GM12878 (cell line): ENCODE results near the gene FCHSD2. TPM values are rescaled to one million over a fixed set of nuclear protein-coding genes. Genes with fewer than 3 reads are reported as not detected.

Experiments used
- ATAC-seq: fragments of 200-7000 bp; cut with Tn5 transposase; 3 replicates; pipeline ENCODE4 v1.9.1; 2020; ENCODE audit warnings: mild to moderate bottlenecking, moderate library complexity
- BruUV-seq: library from RNA; stranded (reverse); fragments of 400-500 nt; replicated peaks from 2 replicates; lab custom pipeline; 2021; lab: Mats Ljungman, UMichigan
- CTCF ChIA-PET: fragments of 300-600 bp; sonication (Branson Sonifier 250); formaldehyde crosslinking; extraction: SDS; loops from one replicate; lab custom pipeline; 2021; ENCODE audit warnings: inconsistent platforms; lab: Yijun Ruan, JAX
- POLR2A ChIA-PET: fragments of 350-600 bp; formaldehyde crosslinking; extraction: SDS; loops from one replicate; lab custom pipeline; 2021; ENCODE audit warnings: inconsistent platforms; lab: Charles Lee
- RAD21 ChIA-PET: fragments of 300-600 bp; sonication (Branson Sonifier 250); formaldehyde crosslinking; loops from one replicate; lab custom pipeline; 2023; ENCODE audit warnings: antibody characterized with exemption; ENCODE audit not compliant: unreplicated experiment; lab: Charles Lee
- SMC1A ChIA-PET: fragments of 300-600 bp; sonication (Branson Sonifier 250); formaldehyde crosslinking; loops from one replicate; lab custom pipeline; 2023; ENCODE audit not compliant: unreplicated experiment, uncharacterized antibody; lab: Charles Lee
- DNase-seq: peaks from one replicate; pipeline ENCODE4 v3.0.0-alpha.2; 2011; ENCODE audit warnings: low read depth, low spot score
- FAIRE-seq: peaks from 3 replicates; lab custom pipeline; 2011; peaks lifted over from hg19 to GRCh38; lab: Jason Lieb, UNC
- H2AFZ ChIP-seq: 2 replicates; pipeline ENCODE4 v1.6.0; 2011; ENCODE audit warnings: low read depth, low read length, control low read depth; ENCODE audit not compliant: control insufficient read depth
- H3K27ac ChIP-seq: 2 replicates; pipeline ENCODE4 v1.5.1; 2011; ENCODE audit warnings: control low read depth; ENCODE audit not compliant: control insufficient read depth, insufficient read depth
- H3K27me3 ChIP-seq, 2 experiments: replicated peaks in 1 of 2; 2 replicates each; pipeline versions ENCODE4 v1.6.0 to v1.6.1; 2011; ENCODE audit warnings: low read length in 1 of 2; ENCODE audit not compliant: control insufficient read depth in 2 of 2, insufficient read depth in 2 of 2
- H3K36me3 ChIP-seq, 2 experiments: 2 replicates each; pipeline ENCODE4 v1.5.1; 2011; ENCODE audit warnings: low read length in 1 of 2; ENCODE audit not compliant: control insufficient read depth in 2 of 2, insufficient read depth in 2 of 2
- H3K4me1 ChIP-seq: 2 replicates; pipeline ENCODE4 v1.6.1; 2011; ENCODE audit warnings: mild to moderate bottlenecking, low read length, moderate library complexity, mixed read lengths; ENCODE audit not compliant: control insufficient read depth, insufficient read depth
- H3K4me2 ChIP-seq: 2 replicates; pipeline ENCODE4 v1.6.0; 2011; ENCODE audit warnings: control low read depth; ENCODE audit not compliant: control insufficient read depth, insufficient read depth
- H3K4me3 ChIP-seq: fragments of 200-600 bp; sonication (generic); 2 replicates; pipeline ENCODE4 v1.5.1; 2016
- H3K79me2 ChIP-seq: 2 replicates; pipeline ENCODE4 v1.6.0; 2011; ENCODE audit warnings: low read length; ENCODE audit not compliant: control insufficient read depth, insufficient read depth
- H3K9ac ChIP-seq: 2 replicates; pipeline ENCODE4 v1.8.0; 2011; ENCODE audit warnings: low read length, control low read depth, mixed read lengths; ENCODE audit not compliant: control insufficient read depth, insufficient read depth
- H3K9me3 ChIP-seq: replicated peaks from 3 replicates; pipeline ENCODE4 v1.5.1; 2011; ENCODE audit warnings: mild to moderate bottlenecking, low read length; ENCODE audit not compliant: control insufficient read depth, insufficient read depth
- H4K20me1 ChIP-seq: 2 replicates; pipeline ENCODE4 v1.6.0; 2011; ENCODE audit not compliant: control insufficient read depth, insufficient read depth
- BCL11A ChIP-seq: IDR thresholded peaks from 2 replicates; pipeline ENCODE4 v1.6.1; 2011; ENCODE audit warnings: low read depth, low read length
- CHD1 ChIP-seq: IDR thresholded peaks from 2 replicates; pipeline ENCODE4 v1.6.1; 2012; ENCODE audit warnings: low read depth, low read length, improper control_type of control experiment
- DPF2 ChIP-seq: fragments of 450-650 bp; IDR thresholded peaks from 2 replicates; pipeline ENCODE4 v1.6.1; 2017; ENCODE audit warnings: mild to moderate bottlenecking
- EED ChIP-seq: sonication (generic); IDR thresholded peaks from 2 replicates; pipeline ENCODE4 v1.6.1; 2016; ENCODE audit warnings: antibody characterized with exemption, low read depth
- ETV6 ChIP-seq, 2 experiments: fragments of 450-650 bp in 1 of 2; IDR thresholded peaks in 1 of 2; conservative IDR thresholded peaks in 1 of 2; 2 replicates each; pipeline ENCODE4 v1.6.1; 2014; ENCODE audit warnings: antibody characterized with exemption in 1 of 2, borderline replicate concordance in 1 of 2, low read depth in 1 of 2, mild to moderate bottlenecking in 1 of 2, moderate library complexity in 1 of 2
- GATAD2B ChIP-seq: fragments of 450-650 bp; conservative IDR thresholded peaks from 2 replicates; pipeline ENCODE4 v1.6.1; 2017; ENCODE audit warnings: low read depth, mild to moderate bottlenecking, moderate library complexity
- IKZF1 ChIP-seq: fragments of 450-650 bp; conservative IDR thresholded peaks from 2 replicates; pipeline ENCODE4 v1.6.1; 2017; ENCODE audit warnings: antibody characterized with exemption, mild to moderate bottlenecking
- IKZF2 ChIP-seq, 2 experiments: fragments of 450-650 bp; IDR thresholded peaks; 2 replicates each; pipeline ENCODE4 v1.6.1; 2017; ENCODE audit warnings: mild to moderate bottlenecking in 2 of 2, moderate library complexity in 2 of 2
- NR2F1 ChIP-seq: fragments of 450-650 bp; conservative IDR thresholded peaks from 2 replicates; pipeline ENCODE4 v1.6.1; 2017; ENCODE audit warnings: mild to moderate bottlenecking
- PAX5 ChIP-seq: IDR thresholded peaks from 2 replicates; pipeline ENCODE4 v1.6.1; 2011; ENCODE audit warnings: low read depth, low read length, borderline replicate concordance
- RUNX3 ChIP-seq: IDR thresholded peaks from 2 replicates; pipeline ENCODE4 v1.6.1; 2012; ENCODE audit warnings: low read length, inconsistent platforms
- TCF12 ChIP-seq: IDR thresholded peaks from 2 replicates; pipeline ENCODE4 v1.6.1; 2011; ENCODE audit warnings: low read depth, mild to moderate bottlenecking, low read length
- WGBS: methylation state at CpG from one replicate; pipeline ENCODE4 v1.1.6; 2016; ENCODE audit warnings: low lambda C conversion rate; ENCODE audit not compliant: insufficient replicate concordance, insufficient coverage; ENCODE audit errors: missing lambda C conversion rate; 5-methylcytosine and 5-hydroxymethylcytosine counted together
- in situ Hi-C: fragments of 300-500 bp; cut with MboI; formaldehyde crosslinking; loops from 9 replicates; pipeline ENCODE4 v1.14.3; 2018; ENCODE audit warnings: mixed read lengths
- intact Hi-C: fragments of 100-400 bp; cut with micrococcal nuclease; formaldehyde crosslinking; loops from one replicate; pipeline ENCODE4 v1.14.2; 2022; ENCODE audit not compliant: unreplicated experiment
- polyA plus RNA-seq, 11 experiments: library from polyadenylated mRNA; depleted of rRNA in 4 of 11; unstranded in 6 of 11; stranded (reverse) in 5 of 11; fragments of >200 nt; fragmentation: Nextera tagmentation in 4 of 11; fragmentation: Illumina TruSeq in 1 of 11; extraction: Ambion mirVana in 4 of 11; extraction: Trizol in 1 of 11; gene quantifications; 1 replicate in 1 of 11; 2 replicates in 10 of 11; pipeline versions ENCODE4 v1.2.1 to v1.2.3, GENCODE V29; 2011 to 2016; ENCODE audit warnings: inconsistent platforms in 2 of 11, missing spikeins in 2 of 11, low read depth in 1 of 11
- total RNA-seq, 4 experiments: library from RNA; depleted of rRNA in 3 of 4; stranded (reverse); fragments of >200 nt in 3 of 4; fragmentation: Illumina TruSeq in 1 of 4; extraction: Trizol in 1 of 4; gene quantifications; 2 replicates each; pipeline versions ENCODE4 v1.2.1 to v1.2.3, GENCODE V29; 2013 to 2021
- TF ChIP-seq, protein P1 (sequence below): fragments of 450-650 bp; conservative IDR thresholded peaks from 2 replicates; pipeline ENCODE4 v1.6.1; 2017; ENCODE audit warnings: mild to moderate bottlenecking, moderate library complexity

Gene FCHSD2
- total and polyA plus RNA-seq, 10 of the 15 experiments (the other 5 are each of a cell fraction or from before 2014, with no cell fraction given): 13.2 to 89.8 (median 47.8) TPM

DNA sequence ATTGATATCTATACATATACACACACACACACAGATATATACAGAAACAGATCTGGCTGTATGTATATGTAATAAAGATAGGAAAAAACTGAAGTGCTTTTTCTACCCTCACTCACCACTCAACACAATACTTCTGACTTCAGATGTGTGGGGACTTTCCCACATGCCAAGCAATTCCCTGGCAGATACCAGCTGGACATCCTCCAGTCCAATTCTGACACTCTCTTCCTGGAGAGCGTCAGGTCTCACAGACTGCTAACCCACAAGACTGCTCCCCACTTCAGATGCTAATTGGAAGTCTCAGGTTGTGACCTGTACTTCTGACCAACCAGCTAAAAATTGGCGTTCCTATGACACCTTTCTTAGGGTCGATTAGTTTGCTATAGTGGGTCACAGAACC lies 187.3 kb downstream of the FCHSD2 start:
- no peaks in the 10 kb centered on the region; the same call in 2 of the 3 replicates for H3K9me3 ChIP-seq
- FAIRE-seq (no peak), DNase-seq (peak; percentile 41), ATAC-seq (peak; percentile 50)
- ChIA-PET RAD21 (no interaction called here), POLR2A (interaction anchor here (0.6 kb wide), 1 partner anchor 90 kb away, joined by 8 read pairs; no protein-coding TSS in a partner anchor), CTCF (interaction anchor here (1.2 to 1.8 kb wide), 4 partner anchors 14 to 183 kb away, joined by 3 to 6 read pairs (median 4); no protein-coding TSS in a partner anchor), SMC1A (interaction anchor here (0.9 to 1.0 kb wide), 3 partner anchors 17 to 223 kb away, joined by 3 to 4 read pairs (median 4); no protein-coding TSS in a partner anchor)
- H4K20me1 ChIP-seq: no peaks in the 10 kb centered on the region
- no peak overlapping the region for H3K4me2 ChIP-seq
- H3K4me3 ChIP-seq: no peak overlapping the region
- WGBS: 22% methylated on average over 3 of the region's 3 CpGs
- H2AFZ ChIP-seq: no peak overlapping the region
- H3K27me3 ChIP-seq: no peaks in the 10 kb centered on the region
- no peak overlapping the region for H3K9ac ChIP-seq
- H3K79me2 ChIP-seq: peaks cover 5% of the 10 kb centered on the region
- no TSS peak for BruUV-seq
- H3K4me1 ChIP-seq: peaks cover 26% of the 10 kb centered on the region
- peak overlapping the region; percentile 30; the same call in 1 of the 2 replicates for H3K27ac ChIP-seq
- intact Hi-C loops (no loop called here), in situ Hi-C loops (no loop called here)
- peaks cover 0 to 8% of the 10 kb centered on the region in 2 experiments; a peak in 1 of 4 replicates for H3K36me3 ChIP-seq
- TF ChIP-seq EED (peak; percentile 85), GATAD2B (0 out of 2 replicates have a peak, but pooled peaks have one; percentile 31), CHD1 (no peak), PAX5 (no peak), TCF12 (peak; percentile 83), IKZF1 (peak; percentile 71), ETV6 (conservative IDR thresholded peaks at IDR 0.05 in 1 of 2, IDR thresholded peaks at IDR 0.05 in 1 of 2; ENCODE audit: borderline replicate concordance in 1 of 2, low read depth in 1 of 2) (0 out of 4 replicates have a peak, but pooled peaks of 1 of the 2 experiments have one; percentile 16), BCL11A (peak; percentile 19; the same call in 1 of the 2 replicates), IKZF2 (IDR thresholded peaks at IDR 0.05) (peak; percentile 52 to 64; a peak in 3 of 4 replicates), RUNX3 (peak; percentile 57; the same call in 1 of the 2 replicates), DPF2 (peak; percentile 44), NR2F1 (0 out of 2 replicates have a peak, but pooled peaks have one; percentile 16)
- TF ChIP-seq, protein P1, sequence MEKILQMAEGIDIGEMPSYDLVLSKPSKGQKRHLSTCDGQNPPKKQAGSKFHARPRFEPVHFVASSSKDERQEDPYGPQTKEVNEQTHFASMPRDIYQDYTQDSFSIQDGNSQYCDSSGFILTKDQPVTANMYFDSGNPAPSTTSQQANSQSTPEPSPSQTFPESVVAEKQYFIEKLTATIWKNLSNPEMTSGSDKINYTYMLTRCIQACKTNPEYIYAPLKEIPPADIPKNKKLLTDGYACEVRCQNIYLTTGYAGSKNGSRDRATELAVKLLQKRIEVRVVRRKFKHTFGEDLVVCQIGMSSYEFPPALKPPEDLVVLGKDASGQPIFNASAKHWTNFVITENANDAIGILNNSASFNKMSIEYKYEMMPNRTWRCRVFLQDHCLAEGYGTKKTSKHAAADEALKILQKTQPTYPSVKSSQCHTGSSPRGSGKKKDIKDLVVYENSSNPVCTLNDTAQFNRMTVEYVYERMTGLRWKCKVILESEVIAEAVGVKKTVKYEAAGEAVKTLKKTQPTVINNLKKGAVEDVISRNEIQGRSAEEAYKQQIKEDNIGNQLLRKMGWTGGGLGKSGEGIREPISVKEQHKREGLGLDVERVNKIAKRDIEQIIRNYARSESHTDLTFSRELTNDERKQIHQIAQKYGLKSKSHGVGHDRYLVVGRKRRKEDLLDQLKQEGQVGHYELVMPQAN: no peak
